ENCODE measurements around the gene ATP23.

ATP23 gene

GRCh38 chr12:57941165-57941894 is at the start of gene ATP23:
Gene ATP23, plus strand, starts transcription at chr12:57941567. Its CDS starts 135 bp downstream, at chr12:57941702.
- peak; percentile 88 for DNase-seq

GRCh38 chr12:57892232-57892972 is 49.0 kb upstream of the ATP23 start:
- DNase-seq: no peak

GRCh38 chr12:57893431-57894353 is 47.7 kb upstream of the ATP23 start:
- no peak for DNase-seq

GRCh38 chr12:57894399-57895292 is 46.7 kb upstream of the ATP23 start:
- no peak for DNase-seq

- DNase-seq: no peak
These were observed 45.8 kb upstream of the ATP23 start for GRCh38 chr12:57895389-57896114.

GRCh38 chr12:57896115-57896433 is 45.3 kb upstream of the ATP23 start:
- no peak for DNase-seq

- DNase-seq: no peak
These were observed 44.7 kb upstream of the ATP23 start for GRCh38 chr12:57896434-57897201.

GRCh38 chr12:57897286-57897974 is 43.9 kb upstream of the ATP23 start:
- DNase-seq: no peak

- no peak for DNase-seq
These were observed 42.9 kb upstream of the ATP23 start for GRCh38 chr12:57898308-57898970.

- peak; percentile 82 for DNase-seq
These were observed 42.2 kb upstream of the ATP23 start for GRCh38 chr12:57899010-57899662.

GRCh38 chr12:57902478-57902969 is 38.8 kb upstream of the ATP23 start:
- no peak for DNase-seq

- no peak for DNase-seq
These were observed 36.9 kb upstream of the ATP23 start for GRCh38 chr12:57904426-57904825.

GRCh38 chr12:57904848-57905811 is 36.2 kb upstream of the ATP23 start:
- DNase-seq: peak; percentile 92

- no peak for DNase-seq
These were observed 35.4 kb upstream of the ATP23 start for GRCh38 chr12:57905812-57906475.

GRCh38 chr12:57906821-57907220 is 34.5 kb upstream of the ATP23 start:
- DNase-seq: no peak

GRCh38 chr12:57907281-57907680 is 34.1 kb upstream of the ATP23 start:
- no peak for DNase-seq

- DNase-seq: no peak
These were observed 32.9 kb upstream of the ATP23 start for GRCh38 chr12:57908511-57908910.

Data from stimulated activated CD8-positive, alpha-beta memory T cell treated with anti-CD3 and anti-CD28 coated beads, Interleukin-4, amount 100 ng/mL, for 48 hours (primary cell).